HCT116 (cell line): ENCODE results near the gene FBXL7. TPM values are rescaled to one million over a fixed set of nuclear protein-coding genes. Genes with fewer than 3 reads are reported as not detected.

Experiments used
- ATAC-seq: fragments of 200-7000 bp; cut with Tn5 transposase; 2 replicates; pipeline ENCODE4 v1.9.1; 2020; ENCODE audit warnings: mild to moderate bottlenecking, moderate library complexity
- BruUV-seq: library from RNA; stranded (reverse); fragments of 400-500 nt; replicated peaks from 2 replicates; lab custom pipeline; 2021; lab: Mats Ljungman, UMichigan
- CTCF ChIA-PET: fragments of 300-600 bp; sonication (Branson Sonifier 250); formaldehyde crosslinking; loops from one replicate; lab custom pipeline; 2021; ENCODE audit warnings: antibody characterized with exemption; lab: Charles Lee
- POLR2A ChIA-PET: fragments of 300-600, 350-600 bp; sonication (Branson Sonifier 250); formaldehyde crosslinking; loops from one replicate; lab custom pipeline; 2021; ENCODE audit warnings: antibody characterized with exemption; lab: Charles Lee
- RAD21 ChIA-PET, 2 experiments: fragments of 300-600 bp; sonication (Branson Sonifier 250); formaldehyde crosslinking; loops; one replicate each; lab custom pipeline; 2023; ENCODE audit warnings: low total read pairs in 2 of 2; ENCODE audit not compliant: uncharacterized antibody in 2 of 2, unreplicated experiment in 2 of 2, low non-redundant PET in 1 of 2; lab: Charles Lee
- DNase-seq: peaks from one replicate; pipeline ENCODE4 v3.0.0-alpha.2; 2010; ENCODE audit warnings: low read depth, low spot score
- H2AFZ ChIP-seq: fragments of 200-600 bp; shearing (Covaris generic), sonication (generic); 2 replicates; pipeline ENCODE4 v1.6.1; 2017; ENCODE audit warnings: low read depth, mixed run types, mixed read lengths, antibody characterized with exemption, low read length; ENCODE audit not compliant: poor library complexity, severe bottlenecking
- H3K27ac ChIP-seq: 2 replicates; pipeline ENCODE4 v1.5.1; 2012; ENCODE audit warnings: low read depth, low read length
- H3K27me3 ChIP-seq: fragments of 200-600 bp; sonication (generic); 2 replicates; pipeline ENCODE4 v1.6.1; 2016; ENCODE audit warnings: mixed run types, low read length, mixed read lengths; ENCODE audit not compliant: insufficient read depth
- H3K36me3 ChIP-seq, 2 experiments: fragments of 200-500 bp in 1 of 2; fragments of 200-600 bp in 1 of 2; sonication (Bioruptor generic) in 1 of 2; sonication (generic) in 1 of 2; 2 replicates each; pipeline versions ENCODE4 v1.5.1 to v1.6.1; 2014 to 2016; ENCODE audit warnings: low read length in 2 of 2, inconsistent platforms in 1 of 2, mixed read lengths in 1 of 2, mixed run types in 1 of 2; ENCODE audit not compliant: insufficient read depth in 2 of 2, control insufficient read depth in 1 of 2
- H3K4me1 ChIP-seq, 2 experiments: fragments of 200-600 bp in 1 of 2; sonication (generic) in 1 of 2; 2 replicates each; pipeline versions ENCODE4 v1.5.1 to v1.6.1; 2012 to 2017; ENCODE audit warnings: low read length in 2 of 2, inconsistent platforms in 1 of 2, mild to moderate bottlenecking in 1 of 2, mixed read lengths in 1 of 2, mixed run types in 1 of 2, moderate library complexity in 1 of 2; ENCODE audit not compliant: insufficient read depth in 2 of 2, control insufficient read depth in 1 of 2
- H3K4me2 ChIP-seq: fragments of 200-600 bp; sonication (generic); 2 replicates; pipeline ENCODE4 v1.6.1; 2017; ENCODE audit warnings: mixed run types, low read length, mixed read lengths
- H3K4me3 ChIP-seq, 2 experiments: fragments of 200-600 bp in 1 of 2; sonication (generic) in 1 of 2; replicated peaks in 1 of 2; 2 replicates each; pipeline ENCODE4 v1.5.1; 2011 to 2016; ENCODE audit warnings: low read length in 2 of 2, control low read depth in 1 of 2, low read depth in 1 of 2, mild to moderate bottlenecking in 1 of 2, mixed read lengths in 1 of 2, mixed run types in 1 of 2
- H3K79me2 ChIP-seq: fragments of 200-600 bp; sonication (generic); 2 replicates; pipeline ENCODE4 v1.6.1; 2017; ENCODE audit warnings: mild to moderate bottlenecking, mixed run types, low read length, moderate library complexity, mixed read lengths; ENCODE audit not compliant: insufficient read depth
- H3K9ac ChIP-seq: fragments of 200-600 bp; sonication (generic); 2 replicates; pipeline ENCODE4 v1.6.1; 2016; ENCODE audit warnings: low read length, mixed read lengths
- H3K9me2 ChIP-seq: fragments of 200-600 bp; sonication (generic), shearing (Covaris generic); 2 replicates; pipeline ENCODE4 v1.6.1; 2017; ENCODE audit warnings: mixed run types, mild to moderate bottlenecking, moderate library complexity; ENCODE audit not compliant: insufficient read depth
- H3K9me3 ChIP-seq, 2 experiments: fragments of 200-500 bp in 1 of 2; fragments of 200-600 bp in 1 of 2; sonication (Bioruptor generic) in 1 of 2; sonication (generic) in 1 of 2; 2 replicates each; pipeline ENCODE4 v1.6.1; 2014 to 2017; ENCODE audit warnings: low read length in 2 of 2, mixed read lengths in 2 of 2, inconsistent platforms in 1 of 2, low read depth in 1 of 2, mild to moderate bottlenecking in 1 of 2, mixed run types in 1 of 2, moderate library complexity in 1 of 2; ENCODE audit not compliant: control insufficient read depth in 1 of 2, insufficient read depth in 1 of 2
- H4K20me1 ChIP-seq: fragments of 200-600 bp; sonication (generic), shearing (Covaris generic); 2 replicates; pipeline ENCODE4 v1.6.1; 2017; ENCODE audit warnings: mixed run types, mild to moderate bottlenecking, moderate library complexity; ENCODE audit not compliant: insufficient read depth
- CBX3 ChIP-seq: IDR thresholded peaks from 2 replicates; pipeline ENCODE4 v1.6.1; 2012; ENCODE audit warnings: low read depth
- CEBPB ChIP-seq: IDR thresholded peaks from 2 replicates; pipeline ENCODE4 v1.6.1; 2012; ENCODE audit warnings: low read depth
- CTCF ChIP-seq, 3 experiments: fragments of 200-600 bp in 1 of 3; sonication (generic) in 1 of 3; IDR thresholded peaks in 2 of 3; conservative IDR thresholded peaks in 1 of 3; 2 replicates each; pipeline ENCODE4 v1.5.1; 2012 to 2017; ENCODE audit warnings: low read depth in 2 of 3, low read length in 2 of 3, antibody characterized with exemption in 1 of 3, borderline replicate concordance in 1 of 3, control low read depth in 1 of 3, mild to moderate bottlenecking in 1 of 3, mixed read lengths in 1 of 3, mixed run types in 1 of 3, moderate library complexity in 1 of 3; ENCODE audit not compliant: insufficient read depth in 1 of 3
- EZH2 ChIP-seq: fragments of 200-600 bp; sonication (generic); IDR thresholded peaks from 2 replicates; pipeline ENCODE4 v1.6.1; 2017; ENCODE audit warnings: antibody characterized with exemption, mixed run types
- EZH2phosphoT487 ChIP-seq: fragments of 200-600 bp; IDR thresholded peaks from 2 replicates; pipeline ENCODE4 v1.6.1; 2018; ENCODE audit warnings: antibody characterized with exemption, borderline replicate concordance
- FOSL1 ChIP-seq: IDR thresholded peaks from 2 replicates; pipeline ENCODE4 v1.6.1; 2012; ENCODE audit warnings: low read depth
- JUND ChIP-seq: IDR thresholded peaks from 2 replicates; pipeline ENCODE4 v1.6.1; 2012
- POLR2AphosphoS5 ChIP-seq: IDR thresholded peaks from 2 replicates; pipeline ENCODE4 v1.6.1; 2011; ENCODE audit warnings: mild to moderate bottlenecking, low read depth, low read length, moderate library complexity
- SIN3A ChIP-seq: IDR thresholded peaks from 2 replicates; pipeline ENCODE4 v1.6.1; 2012; ENCODE audit warnings: low read depth
- SP1 ChIP-seq: IDR thresholded peaks from 2 replicates; pipeline ENCODE4 v1.6.1; 2012; ENCODE audit warnings: low read depth
- ZNF274 ChIP-seq: fragments of 200-500 bp; sonication (Bioruptor generic); IDR thresholded peaks from 2 replicates; pipeline ENCODE4 v1.6.1; 2014; ENCODE audit warnings: mild to moderate bottlenecking, low read depth, low read length, inconsistent platforms
- intact Hi-C: fragments of 100-400 bp; cut with micrococcal nuclease; formaldehyde crosslinking; loops from 2 replicates; pipeline ENCODE4 v1.10.0; 2022
- total RNA-seq: library from RNA; stranded (reverse); gene quantifications from one replicate; pipeline ENCODE4 v1.2.1, GENCODE V29; 2021; ENCODE audit not compliant: unreplicated experiment
- TF ChIP-seq, protein P1 (sequence below): IDR thresholded peaks from 2 replicates; pipeline ENCODE4 v1.6.1; 2012
- TF ChIP-seq, protein P2 (sequence below): IDR thresholded peaks from 2 replicates; pipeline ENCODE4 v1.6.1; 2011; ENCODE audit warnings: mild to moderate bottlenecking, low read length, moderate library complexity; ENCODE audit not compliant: insufficient replicate concordance; ENCODE audit errors: extremely low read depth

The FBXL7 gene
- total RNA-seq, 1 experiment from 2014 or later = 0.05 TPM

DNA sequence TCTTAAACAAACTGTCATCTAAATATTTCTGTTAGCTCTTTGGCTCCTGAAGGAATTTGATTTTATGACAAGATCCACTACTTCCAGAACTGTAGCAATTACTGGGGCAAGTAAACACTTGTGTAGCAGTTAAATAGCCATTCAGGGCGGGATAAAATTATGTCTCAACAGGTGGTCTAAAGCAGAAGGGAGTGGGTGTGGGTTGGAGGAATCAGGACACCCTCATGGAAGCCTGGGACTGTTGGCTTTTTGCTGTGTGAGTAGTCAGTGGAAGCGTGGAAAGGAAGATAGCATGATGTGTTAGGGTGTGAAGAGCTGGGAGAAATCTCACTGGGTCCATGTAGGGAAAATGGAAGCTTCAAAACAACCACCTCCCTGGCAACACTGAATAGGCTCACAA lies 127.1 kb downstream of the FBXL7 start:
- Histone ChIP-seq H2AFZ (no peak overlapping the region), H3K4me2 (no peak overlapping the region), H3K9ac (no peak overlapping the region), H3K9me3 (peaks cover 3 to 10% of the 10 kb centered on the region in 2 experiments; a peak in 1 of 4 replicates), H3K4me1 (no peaks in the 10 kb centered on the region), H3K36me3 (no peaks in the 10 kb centered on the region), H3K4me3 (no peak overlapping the region), H4K20me1 (no peaks in the 10 kb centered on the region), H3K27ac (no peak overlapping the region), H3K79me2 (no peaks in the 10 kb centered on the region), H3K9me2 (no peaks in the 10 kb centered on the region), H3K27me3 (no peaks in the 10 kb centered on the region)
- BruUV-seq = no TSS peak
- TF ChIP-seq CEBPB = no peak
- no peak for TF ChIP-seq CBX3
- no peak for TF ChIP-seq SP1
- no peak for TF ChIP-seq EZH2
- no peak for TF ChIP-seq SIN3A
- no peak for TF ChIP-seq ZNF274
- no peak for TF ChIP-seq JUND
- TF ChIP-seq EZH2phosphoT487 = no peak
- TF ChIP-seq, protein P1, sequence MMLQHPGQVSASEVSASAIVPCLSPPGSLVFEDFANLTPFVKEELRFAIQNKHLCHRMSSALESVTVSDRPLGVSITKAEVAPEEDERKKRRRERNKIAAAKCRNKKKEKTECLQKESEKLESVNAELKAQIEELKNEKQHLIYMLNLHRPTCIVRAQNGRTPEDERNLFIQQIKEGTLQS = no peak
- POLR2A ChIA-PET = no interaction called here
- RAD21 ChIA-PET = no interaction called here
- intact Hi-C loops = no loop called here
- no peak for DNase-seq
- CTCF ChIA-PET = no interaction called here
- no peak for ATAC-seq

DNA sequence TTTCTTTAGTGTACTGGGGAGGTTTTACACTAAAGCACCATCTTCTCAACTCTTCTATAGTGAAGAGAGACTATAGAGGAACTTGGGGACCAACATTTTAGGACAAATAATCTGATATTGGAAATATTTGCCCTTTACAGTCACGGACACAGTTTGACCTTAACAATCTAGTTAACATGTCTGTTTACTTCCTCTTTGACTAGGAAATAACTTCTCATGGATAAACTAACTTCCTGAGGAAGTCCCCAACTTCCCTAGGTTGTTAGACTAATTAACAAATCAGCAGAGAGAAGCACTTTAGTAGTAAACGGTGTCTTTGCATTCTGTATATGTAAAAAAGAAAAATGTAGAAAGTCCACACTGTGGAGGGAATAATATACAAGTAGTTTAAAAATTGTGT lies 127.7 kb downstream of the FBXL7 start:
- BruUV-seq = no TSS peak
- CTCF ChIA-PET = no interaction called here

More for the DNA sequence above, 127.7 kb downstream of the FBXL7 start:
- H3K9me2 ChIP-seq = no peaks in the 10 kb centered on the region
- H3K4me2 ChIP-seq = no peak overlapping the region
- H3K79me2 ChIP-seq = no peaks in the 10 kb centered on the region
- H3K36me3 ChIP-seq = no peaks in the 10 kb centered on the region
- no peaks in the 10 kb centered on the region for H4K20me1 ChIP-seq
- ChIA-PET RAD21 (no interaction called here), POLR2A (no interaction called here)
- H2AFZ ChIP-seq = no peak overlapping the region
- no peak overlapping the region for H3K9ac ChIP-seq
- ATAC-seq (no peak), DNase-seq (no peak)
- TF ChIP-seq JUND = no peak
- TF ChIP-seq, protein P2, sequence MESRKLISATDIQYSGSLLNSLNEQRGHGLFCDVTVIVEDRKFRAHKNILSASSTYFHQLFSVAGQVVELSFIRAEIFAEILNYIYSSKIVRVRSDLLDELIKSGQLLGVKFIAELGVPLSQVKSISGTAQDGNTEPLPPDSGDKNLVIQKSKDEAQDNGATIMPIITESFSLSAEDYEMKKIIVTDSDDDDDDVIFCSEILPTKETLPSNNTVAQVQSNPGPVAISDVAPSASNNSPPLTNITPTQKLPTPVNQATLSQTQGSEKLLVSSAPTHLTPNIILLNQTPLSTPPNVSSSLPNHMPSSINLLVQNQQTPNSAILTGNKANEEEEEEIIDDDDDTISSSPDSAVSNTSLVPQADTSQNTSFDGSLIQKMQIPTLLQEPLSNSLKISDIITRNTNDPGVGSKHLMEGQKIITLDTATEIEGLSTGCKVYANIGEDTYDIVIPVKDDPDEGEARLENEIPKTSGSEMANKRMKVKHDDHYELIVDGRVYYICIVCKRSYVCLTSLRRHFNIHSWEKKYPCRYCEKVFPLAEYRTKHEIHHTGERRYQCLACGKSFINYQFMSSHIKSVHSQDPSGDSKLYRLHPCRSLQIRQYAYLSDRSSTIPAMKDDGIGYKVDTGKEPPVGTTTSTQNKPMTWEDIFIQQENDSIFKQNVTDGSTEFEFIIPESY = no peak
- TF ChIP-seq SIN3A = no peak
- TF ChIP-seq EZH2 = no peak
- TF ChIP-seq CTCF (IDR thresholded peaks at IDR 0.05 in 2 of 3, conservative IDR thresholded peaks at IDR 0.05 in 1 of 3; ENCODE audit: borderline replicate concordance in 1 of 3, insufficient read depth in 1 of 3, low read depth in 2 of 3, low read length in 2 of 3) = no peak
- no peak for TF ChIP-seq CBX3
- TF ChIP-seq POLR2AphosphoS5 = no peak
- no peak for TF ChIP-seq SP1
- TF ChIP-seq FOSL1 = no peak
- intact Hi-C loops = no loop called here
- no peak overlapping the region for H3K27ac ChIP-seq
- H3K27me3 ChIP-seq = no peaks in the 10 kb centered on the region
- peaks cover 3 to 10% of the 10 kb centered on the region in 2 experiments; a peak in 2 of 4 replicates for H3K9me3 ChIP-seq
- no peaks in the 10 kb centered on the region for H3K4me1 ChIP-seq
- H3K4me3 ChIP-seq = no peak overlapping the region
